CD4-positive, alpha-beta memory T cell (primary cell): ENCODE data around the gene DNM1. TPM values are rescaled to one million over a fixed set of nuclear protein-coding genes. Genes with fewer than 3 reads are reported as not detected.

Experiments
- CTCF ChIA-PET: fragments of 350-600 bp; sonication (Branson Sonifier 250); formaldehyde crosslinking; loops from one replicate; lab custom pipeline; 2021; ENCODE audit warnings: inconsistent platforms; ENCODE audit not compliant: partially characterized antibody; lab: Charles Lee
- POLR2A ChIA-PET: fragments of 350-600 bp; sonication (Branson Sonifier 250); formaldehyde crosslinking; loops from one replicate; lab custom pipeline; 2021; ENCODE audit not compliant: partially characterized antibody; lab: Charles Lee
- DNase-seq, 5 donors: peaks; one replicate each; pipeline versions ENCODE4 v3.0.0 to v3.0.0-alpha.2; 2020 to 2022; ENCODE audit warnings: mixed read lengths in 1 of 5
- H3K27ac ChIP-seq: one replicate; pipeline ENCODE4 v1.7.0; 2013; ENCODE audit warnings: low read depth, low read length
- H3K27me3 ChIP-seq: 2 replicates; pipeline ENCODE4 v1.7.0; 2013; ENCODE audit warnings: mild to moderate bottlenecking, low read length, moderate library complexity; ENCODE audit not compliant: insufficient read depth
- H3K36me3 ChIP-seq: 2 replicates; pipeline ENCODE4 v1.7.0; 2013; ENCODE audit warnings: mild to moderate bottlenecking, low read length, moderate library complexity; ENCODE audit not compliant: insufficient read depth
- H3K4me1 ChIP-seq: 2 replicates; pipeline ENCODE4 v1.7.0; 2013; ENCODE audit warnings: mild to moderate bottlenecking, low read length, moderate library complexity; ENCODE audit not compliant: insufficient read depth
- H3K4me3 ChIP-seq, 2 donors: one replicate each; pipeline ENCODE4 v1.7.0; 2013; ENCODE audit warnings: low read length in 2 of 2, mild to moderate bottlenecking in 1 of 2
- H3K9me3 ChIP-seq, 2 donors: one replicate each; pipeline ENCODE4 v1.7.0; 2013; ENCODE audit warnings: low read length in 2 of 2, control low read depth in 1 of 2; ENCODE audit not compliant: control insufficient read depth in 1 of 2
- H3K27ac Mint-ChIP-seq, 7 donors: one replicate each; pipeline ENCODE4 v1.8.0; 2020 to 2021; ENCODE audit warnings: mixed read lengths in 7 of 7, mild to moderate bottlenecking in 6 of 7, inconsistent platforms in 3 of 7, moderate library complexity in 3 of 7
- H3K27me3 Mint-ChIP-seq, 2 donors: one replicate each; pipeline ENCODE4 v1.8.0; 2020 to 2021; ENCODE audit warnings: mixed read lengths in 2 of 2
- H3K36me3 Mint-ChIP-seq, 2 donors: one replicate each; pipeline ENCODE4 v1.8.0; 2020 to 2021; ENCODE audit warnings: mixed read lengths in 2 of 2, inconsistent platforms in 1 of 2, mild to moderate bottlenecking in 1 of 2
- H3K4me1 Mint-ChIP-seq, 4 donors: one replicate each; pipeline ENCODE4 v1.8.0; 2020 to 2021; ENCODE audit warnings: mixed read lengths in 4 of 4, mild to moderate bottlenecking in 1 of 4
- H3K4me3 Mint-ChIP-seq, 8 donors: one replicate each; pipeline ENCODE4 v1.8.0; 2020 to 2021; ENCODE audit warnings: mixed read lengths in 8 of 8, mild to moderate bottlenecking in 7 of 8, moderate library complexity in 6 of 8, inconsistent platforms in 3 of 8
- H3K9me3 Mint-ChIP-seq, 8 donors: one replicate each; pipeline ENCODE4 v1.8.0; 2020 to 2021; ENCODE audit warnings: mixed read lengths in 8 of 8, mild to moderate bottlenecking in 5 of 8, inconsistent platforms in 3 of 8, moderate library complexity in 1 of 8
- intact Hi-C: fragments of 100-400 bp; cut with micrococcal nuclease; formaldehyde crosslinking; loops from one replicate; pipeline ENCODE4 v1.15.1; 2023
- polyA plus RNA-seq, 2 donors: library from polyadenylated mRNA; unstranded; fragments of 300-500 nt; fragmentation: Illumina TruSeq; gene quantifications; one replicate each; pipeline ENCODE4 v1.2.3, GENCODE V29; 2021
- total RNA-seq, 2 experiments: library from RNA; stranded (reverse); gene quantifications; one replicate each; pipeline ENCODE4 v1.2.3, GENCODE V29; 2021

DNM1 gene
- total and polyA plus RNA-seq, 4 experiments from 2014 or later, result 1.4 to 2.2 TPM; not detected in 2

DNA sequence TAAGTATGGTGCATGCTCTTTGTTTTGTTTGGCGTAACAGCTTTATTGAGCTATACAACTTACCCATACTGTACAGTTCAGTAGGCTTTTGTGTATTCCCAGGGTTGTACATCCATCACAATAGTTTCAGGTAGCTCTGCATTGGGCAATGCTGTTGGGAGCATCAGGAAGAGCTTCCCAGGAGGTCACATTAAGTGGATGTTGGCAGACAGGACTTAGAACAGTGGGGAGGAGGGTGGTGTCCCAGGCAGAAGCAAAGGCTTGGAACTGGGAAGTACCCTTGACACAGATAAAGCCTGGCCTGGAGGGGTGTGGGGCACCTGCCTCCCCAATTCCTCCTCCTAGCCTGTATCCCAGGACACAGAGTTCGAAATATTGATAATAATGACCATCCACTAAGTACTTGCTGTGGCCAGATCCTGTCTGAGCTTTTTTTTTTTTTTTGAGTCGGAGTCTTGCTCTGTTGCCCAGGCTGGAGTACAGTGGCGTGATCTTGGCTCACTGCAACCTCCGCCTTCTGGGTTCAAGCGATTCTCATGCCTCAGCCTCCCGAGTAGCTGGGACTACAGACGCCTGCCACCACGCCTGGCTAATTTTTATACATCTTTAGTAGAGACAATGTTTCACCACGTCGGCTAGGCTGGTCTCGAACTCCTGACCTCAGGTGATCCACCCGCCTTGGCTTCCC is 41.8 kb upstream of the DNM1 start:
- H3K27me3 ChIP-seq, result no peaks in the 10 kb centered on the region
- Mint-ChIP-seq H3K27me3 (no peaks in the 10 kb centered on the region), H3K36me3 (peaks cover 7 to 31% of the 10 kb centered on the region in 2 donors), H3K9me3 (no peaks in the 10 kb centered on the region), H3K4me3 (peak overlapping the region; percentile 81 to 90 (median 82)), H3K4me1 (peaks cover 9 to 27% (median 20%) of the 10 kb centered on the region in 4 donors), H3K27ac (peak overlapping the region; percentile 29 to 93 (median 73))
- H3K4me3 ChIP-seq, result peak overlapping the region; percentile 89 to 90
- H3K9me3 ChIP-seq, result no peaks in the 10 kb centered on the region
- peaks cover 16% of the 10 kb centered on the region for H3K4me1 ChIP-seq
- ChIA-PET POLR2A (interaction anchor here (0.5 to 3.3 kb wide), 14 partner anchors 7 to 1017 kb away, joined by 3 to 21 read pairs (median 4); partner anchors contain the start of genes CIZ1, GOLGA2, IER5L and SWI5), CTCF (interaction anchor here (1.1 to 1.6 kb wide), 4 partner anchors 29 to 94 kb away, joined by 3 to 8 read pairs (median 4); partner anchors contain the start of gene CIZ1)
- H3K36me3 ChIP-seq, result peaks cover 11% of the 10 kb centered on the region
- intact Hi-C loops, result no loop called here
- no peak for DNase-seq
- no peak overlapping the region for H3K27ac ChIP-seq

DNA sequence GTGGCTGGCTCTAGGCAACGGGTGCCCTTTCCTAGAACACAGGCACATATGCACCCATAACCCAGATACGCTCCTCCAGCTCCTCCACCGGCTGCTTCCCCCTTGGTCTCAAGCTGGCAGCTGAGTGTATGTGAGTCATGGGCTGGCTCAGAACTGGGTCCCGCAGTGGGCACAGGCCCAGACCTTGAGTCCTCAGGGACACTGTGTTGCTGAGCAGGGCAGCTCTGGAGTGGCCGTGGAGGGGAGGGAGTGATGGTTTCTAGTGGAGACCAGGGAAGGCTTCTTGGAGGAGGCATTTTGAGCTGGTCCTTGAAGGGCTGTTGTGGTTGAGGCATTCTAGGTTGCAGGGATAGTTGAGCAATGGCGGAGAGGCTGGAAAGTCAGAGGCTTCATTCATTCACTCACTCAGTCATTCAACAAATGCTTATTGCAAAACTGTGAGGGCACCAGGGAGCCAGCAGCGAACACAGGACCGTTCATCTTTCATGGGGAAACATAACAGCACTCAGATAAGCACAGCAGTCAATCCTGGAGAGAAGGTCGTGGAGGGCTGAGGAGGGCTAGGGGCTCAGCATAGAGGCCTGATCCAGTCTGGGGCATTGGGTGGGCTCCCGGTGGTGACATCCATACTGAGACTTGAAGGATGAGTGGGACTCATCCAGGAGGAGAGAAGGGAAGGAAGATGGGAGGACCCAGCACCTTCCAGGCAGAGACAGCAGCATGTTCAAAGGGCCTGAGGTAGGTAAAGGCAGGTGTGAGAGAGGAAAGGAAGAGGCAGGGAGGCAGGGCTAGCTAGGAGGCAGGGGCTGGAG is 40.8 kb upstream of the DNM1 start:
- POLR2A ChIA-PET, result interaction anchor here (0.9 to 3.3 kb wide), 4 partner anchors 8 to 28 kb away, joined by 3 to 21 read pairs (median 4); partner anchors contain the start of gene CIZ1

DNA sequence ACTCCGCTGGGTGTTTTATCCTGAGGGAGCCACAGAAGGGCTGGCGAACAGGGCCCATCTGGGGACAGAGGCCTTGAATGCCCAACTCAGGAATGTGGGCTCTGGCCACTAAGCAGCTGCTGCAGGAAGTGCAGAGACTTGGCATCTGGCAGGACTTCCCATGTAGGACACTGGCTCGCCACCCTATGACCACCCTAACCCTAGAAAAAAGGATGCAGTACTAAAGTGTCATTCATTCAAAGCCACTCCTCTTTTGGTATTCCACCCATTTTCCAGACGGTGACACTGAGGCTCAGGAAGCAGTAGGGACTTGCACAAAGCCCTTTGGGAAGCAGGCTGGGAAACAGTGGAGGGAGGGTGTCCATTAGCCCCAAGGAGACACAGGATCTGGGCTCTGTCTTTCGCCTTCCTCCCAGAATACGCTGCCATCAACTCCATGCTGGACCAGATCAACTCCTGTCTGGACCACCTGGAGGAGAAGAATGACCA is 40.1 kb upstream of the DNM1 start:
- DNase-seq, result no peak
- H3K4me1 Mint-ChIP-seq, result peaks cover 9 to 27% (median 20%) of the 10 kb centered on the region in 4 donors
- H3K36me3 Mint-ChIP-seq, result peaks cover 13 to 45% of the 10 kb centered on the region in 2 donors
- no peaks in the 10 kb centered on the region for H3K27me3 ChIP-seq
- peak overlapping the region in 2 of 7 donors; percentile 38 to 61 for H3K27ac Mint-ChIP-seq
- H3K4me3 ChIP-seq, result no peak overlapping the region
- no peak overlapping the region for H3K27ac ChIP-seq
- H3K27me3 Mint-ChIP-seq, result no peaks in the 10 kb centered on the region
- intact Hi-C loops, result no loop called here
- peaks cover 16% of the 10 kb centered on the region for H3K4me1 ChIP-seq
- no peak overlapping the region for H3K4me3 Mint-ChIP-seq
- ChIA-PET POLR2A (interaction anchor here (1.6 to 3.3 kb wide), 2 partner anchors 28 kb away, joined by 3 to 21 read pairs; partner anchors contain the start of gene CIZ1), CTCF (no interaction called here)
- H3K9me3 Mint-ChIP-seq, result no peaks in the 10 kb centered on the region
- no peaks in the 10 kb centered on the region for H3K9me3 ChIP-seq
- peaks cover 27% of the 10 kb centered on the region for H3K36me3 ChIP-seq

More for the DNA sequence above, 40.8 kb upstream of the DNM1 start:
- Histone ChIP-seq H3K36me3 (peaks cover 22% of the 10 kb centered on the region), H3K4me3 (no peak overlapping the region), H3K9me3 (no peaks in the 10 kb centered on the region), H3K27ac (no peak overlapping the region), H3K4me1 (peaks cover 16% of the 10 kb centered on the region), H3K27me3 (no peaks in the 10 kb centered on the region)
- no peaks in the 10 kb centered on the region for H3K9me3 Mint-ChIP-seq
- intact Hi-C loops, result no loop called here
- peaks cover 13 to 41% of the 10 kb centered on the region in 2 donors for H3K36me3 Mint-ChIP-seq
- H3K27me3 Mint-ChIP-seq, result no peaks in the 10 kb centered on the region
- DNase-seq, result no peak
- H3K4me3 Mint-ChIP-seq, result peak overlapping the region in 6 of 8 donors; percentile 26 to 73 (median 44)
- peaks cover 9 to 27% (median 20%) of the 10 kb centered on the region in 4 donors for H3K4me1 Mint-ChIP-seq
- CTCF ChIA-PET, result interaction anchor here (1.6 kb wide), 1 partner anchor 93 kb away, joined by 4 read pairs; no protein-coding TSS in a partner anchor
- H3K27ac Mint-ChIP-seq, result peak overlapping the region in 6 of 7 donors; percentile 30 to 64 (median 40)

DNA sequence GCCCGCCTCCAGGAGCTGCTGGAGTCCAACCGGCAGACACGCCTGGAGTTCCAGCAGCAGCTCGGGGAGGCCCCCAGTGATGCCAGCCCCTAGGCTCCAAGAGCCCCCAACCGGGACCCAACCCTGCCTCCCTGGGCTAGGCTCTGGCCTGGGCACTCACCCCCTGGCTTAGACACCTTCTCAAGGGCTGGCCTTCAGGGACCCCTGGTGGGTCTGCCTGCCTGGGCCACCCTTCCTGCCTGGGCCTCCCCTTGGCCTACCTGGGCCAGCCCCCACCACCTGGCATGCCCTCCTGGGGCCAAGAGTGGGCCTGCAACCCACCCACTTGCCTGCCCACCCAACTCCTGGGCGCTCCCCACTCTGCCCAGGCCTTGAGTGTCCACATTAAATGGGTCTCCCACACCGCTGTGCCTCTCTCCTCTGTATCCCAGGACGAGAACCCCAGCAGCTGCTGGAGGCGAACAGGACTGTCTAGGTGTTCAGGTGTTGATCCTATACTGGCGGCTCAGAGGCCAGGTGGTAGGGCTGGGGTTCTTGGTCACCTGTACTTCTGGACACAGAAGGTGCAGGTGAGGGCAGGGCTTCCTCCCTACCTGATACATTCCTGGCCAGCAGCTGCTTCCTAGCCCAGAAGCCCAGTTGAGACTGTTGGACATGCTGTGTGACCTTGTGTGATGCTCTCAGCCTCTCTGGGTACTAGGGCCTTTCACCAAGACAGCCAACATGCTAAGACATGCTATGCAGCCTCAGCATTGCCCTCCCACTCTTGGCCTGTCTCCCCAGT is 39.5 kb upstream of the DNM1 start:
- no peak for DNase-seq
- intact Hi-C loops, result no loop called here
- CTCF ChIA-PET, result no interaction called here
- H3K4me3 Mint-ChIP-seq, result no peak overlapping the region
- H3K27me3 Mint-ChIP-seq, result no peaks in the 10 kb centered on the region
- Histone ChIP-seq H3K27me3 (no peaks in the 10 kb centered on the region), H3K27ac (no peak overlapping the region), H3K36me3 (peaks cover 30% of the 10 kb centered on the region), H3K4me3 (no peak overlapping the region), H3K9me3 (no peaks in the 10 kb centered on the region), H3K4me1 (peaks cover 16% of the 10 kb centered on the region)
- H3K4me1 Mint-ChIP-seq, result peaks cover 11 to 27% (median 20%) of the 10 kb centered on the region in 4 donors
- no peak overlapping the region for H3K27ac Mint-ChIP-seq
- POLR2A ChIA-PET, result interaction anchor here (1.6 kb wide), 1 partner anchor 27 kb away, joined by 3 read pairs; the partner anchor contains the start of gene CIZ1
- peaks cover 16 to 48% of the 10 kb centered on the region in 2 donors for H3K36me3 Mint-ChIP-seq
- no peaks in the 10 kb centered on the region for H3K9me3 Mint-ChIP-seq

GRCh38 chr9:128164307-128164885 is 38.8 kb upstream of the DNM1 start:
- ChIA-PET CTCF (no interaction called here), POLR2A (interaction anchor here (1.6 kb wide), 1 partner anchor 27 kb away, joined by 3 read pairs; the partner anchor contains the start of gene CIZ1)
- Mint-ChIP-seq H3K4me1 (peaks cover 9 to 24% (median 17%) of the 10 kb centered on the region in 4 donors), H3K27me3 (no peaks in the 10 kb centered on the region), H3K27ac (peak overlapping the region in 1 of 7 donors; percentile 17), H3K9me3 (no peaks in the 10 kb centered on the region), H3K4me3 (no peak overlapping the region), H3K36me3 (peaks cover 19 to 54% of the 10 kb centered on the region in 2 donors)
- H3K4me3 ChIP-seq, result no peak overlapping the region
- peaks cover 14% of the 10 kb centered on the region for H3K4me1 ChIP-seq
- peaks cover 36% of the 10 kb centered on the region for H3K36me3 ChIP-seq
- no peak overlapping the region for H3K27ac ChIP-seq
- H3K9me3 ChIP-seq, result no peaks in the 10 kb centered on the region
- DNase-seq, result no peak
- H3K27me3 ChIP-seq, result no peaks in the 10 kb centered on the region
- intact Hi-C loops, result no loop called here

DNA sequence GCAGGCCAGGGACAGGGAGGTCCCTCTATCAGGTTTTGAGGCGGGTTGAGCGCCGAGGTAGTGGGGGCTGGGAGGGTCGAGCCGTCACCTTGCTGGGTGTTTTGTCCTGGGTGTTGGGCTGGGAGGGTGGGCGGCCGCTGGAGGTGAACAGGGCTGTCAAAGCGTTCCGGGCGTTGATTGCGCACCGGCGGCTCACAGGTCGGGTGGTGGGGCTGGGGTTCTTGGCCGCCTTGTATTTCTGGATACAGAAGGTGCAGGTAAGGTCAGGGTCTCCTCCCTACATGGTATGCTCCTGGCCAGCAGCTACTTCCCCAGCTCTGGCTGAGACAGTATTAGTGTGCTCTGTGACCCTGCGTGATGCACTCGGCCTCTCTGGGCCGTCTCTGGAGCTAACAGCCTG is 37.0 kb upstream of the DNM1 start:
- intact Hi-C loops, result no loop called here
- Mint-ChIP-seq H3K4me3 (no peak overlapping the region), H3K36me3 (peaks cover 23 to 60% of the 10 kb centered on the region in 2 donors), H3K9me3 (no peaks in the 10 kb centered on the region), H3K4me1 (peaks cover 5 to 14% (median 11%) of the 10 kb centered on the region in 4 donors), H3K27ac (peak overlapping the region in 1 of 7 donors; percentile 73), H3K27me3 (no peaks in the 10 kb centered on the region)
- no peak overlapping the region for H3K4me3 ChIP-seq
- H3K27me3 ChIP-seq, result no peaks in the 10 kb centered on the region
- DNase-seq, result no peak
- H3K36me3 ChIP-seq, result peaks cover 44% of the 10 kb centered on the region
- peaks cover 4% of the 10 kb centered on the region for H3K4me1 ChIP-seq
- ChIA-PET CTCF (no interaction called here), POLR2A (no interaction called here)
- no peak overlapping the region for H3K27ac ChIP-seq
- H3K9me3 ChIP-seq, result no peaks in the 10 kb centered on the region
